HG03039 (cell line): ENCODE results near the gene CD101.

Source experiments
- ATAC-seq: cut with Tn5 transposase; IDR thresholded peaks from one replicate; pipeline ENCODE4 v1.9.1; 2021; ENCODE audit warnings: mild to moderate bottlenecking, moderate library complexity; ENCODE audit not compliant: unreplicated experiment

CD101 gene

GRCh38 chr1:116984406-116985160, 17.0 kb upstream of the CD101 start:
- ATAC-seq, result no peak

DNA sequence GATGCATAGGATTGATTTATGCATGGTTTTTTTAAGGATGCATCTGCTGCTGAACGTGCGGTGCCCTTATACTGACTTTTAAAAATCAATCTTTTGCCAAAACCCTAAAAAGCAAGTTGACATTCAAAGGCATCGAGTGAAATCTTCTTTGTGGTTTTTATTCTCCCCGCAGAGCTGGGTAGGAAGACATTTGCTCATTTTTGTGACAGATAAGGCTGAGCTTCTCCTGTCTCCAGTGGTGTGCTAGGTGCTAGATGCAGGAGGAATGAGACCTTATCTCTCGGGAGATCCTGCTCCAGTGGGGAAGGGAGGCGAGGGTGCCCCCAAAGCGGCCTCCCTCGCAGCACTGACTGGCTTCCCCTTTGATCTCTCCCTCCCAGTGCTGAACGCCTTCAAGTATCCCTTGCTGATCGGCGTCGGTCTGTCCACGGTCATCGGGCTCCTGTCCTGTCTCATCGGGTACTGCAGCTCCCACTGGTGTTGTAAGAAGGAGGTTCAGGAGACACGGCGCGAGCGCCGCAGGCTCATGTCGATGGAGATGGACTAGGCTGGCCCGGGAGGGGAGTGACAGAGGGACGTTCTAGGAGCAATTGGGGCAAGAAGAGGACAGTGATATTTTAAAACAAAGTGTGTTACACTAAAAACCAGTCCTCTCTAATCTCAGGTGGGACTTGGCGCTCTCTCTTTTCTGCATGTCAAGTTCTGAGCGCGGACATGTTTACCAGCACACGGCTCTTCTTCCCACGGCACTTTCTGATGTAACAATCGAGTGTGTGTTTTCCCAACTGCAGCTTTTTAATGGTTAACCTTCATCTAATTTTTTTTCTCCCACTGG, 14.9 kb upstream of the CD101 start:
- ATAC-seq, result no peak

DNA sequence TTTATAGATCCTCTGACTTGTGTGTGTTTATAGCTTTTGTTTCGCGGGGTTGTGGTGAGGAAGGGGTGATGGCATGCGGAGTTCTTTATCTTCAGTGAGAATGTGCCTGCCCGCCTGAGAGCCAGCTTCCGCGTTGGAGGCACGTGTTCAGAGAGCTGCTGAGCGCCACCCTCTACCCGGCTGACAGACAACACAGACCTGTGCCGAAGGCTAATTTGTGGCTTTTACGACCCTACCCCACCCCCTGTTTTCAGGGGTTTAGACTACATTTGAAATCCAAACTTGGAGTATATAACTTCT, 14.4 kb upstream of the CD101 start:
- ATAC-seq, result no peak

- no peak for ATAC-seq
Observed at GRCh38 chr1:116988248-116988647, 13.3 kb upstream of the CD101 start.

- no peak for ATAC-seq
Observed at GRCh38 chr1:116988908-116989307, 12.7 kb upstream of the CD101 start.

DNA sequence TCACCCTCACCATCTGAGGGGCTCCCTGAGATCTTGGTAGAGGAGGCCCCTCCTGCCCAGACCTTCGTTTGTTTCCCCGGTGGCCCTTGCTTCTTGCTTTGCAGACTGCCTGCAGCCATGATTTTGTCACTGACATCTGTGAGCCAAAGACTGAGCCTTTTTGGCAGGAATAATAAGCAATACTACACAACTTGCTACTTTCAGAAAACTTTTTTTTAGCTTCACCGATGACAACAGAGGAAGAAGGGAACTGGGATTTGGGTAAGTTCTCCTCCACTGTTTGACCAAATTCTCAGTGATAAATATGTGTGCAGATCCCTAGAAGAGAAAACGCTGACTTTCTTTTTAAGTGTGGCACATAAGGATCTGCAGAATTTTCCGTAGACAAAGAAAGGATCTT, 11.7 kb upstream of the CD101 start:
- ATAC-seq, result no peak

DNA sequence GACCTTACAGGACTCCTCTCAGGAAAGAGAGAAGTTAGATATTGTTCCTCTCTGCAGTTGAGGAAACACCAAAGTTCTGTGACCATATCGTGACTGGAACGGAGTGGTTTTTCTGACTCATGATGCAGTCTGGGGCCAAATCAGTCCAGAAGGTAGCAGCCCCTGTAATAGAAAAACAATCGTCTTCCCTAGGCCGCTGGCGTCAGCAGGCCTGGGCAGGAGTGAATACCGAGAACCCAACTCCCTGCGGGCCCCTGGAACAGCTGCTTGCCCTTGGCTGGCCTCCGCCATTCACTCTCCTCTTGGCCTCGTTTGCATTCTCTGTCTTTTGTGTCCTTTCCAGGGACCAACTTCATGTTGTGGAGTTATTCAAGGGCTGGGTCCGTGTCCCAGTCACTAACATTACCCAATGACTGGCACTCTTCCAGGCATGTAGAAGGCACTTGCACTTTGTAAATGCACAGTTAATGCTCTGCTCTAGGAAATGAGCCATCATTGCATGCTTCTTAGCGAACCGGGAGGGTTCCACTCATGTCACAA, 10.9 kb upstream of the CD101 start:
- no peak for ATAC-seq

- ATAC-seq, result no peak
Observed at GRCh38 chr1:116991171-116991845, 10.3 kb upstream of the CD101 start.

DNA sequence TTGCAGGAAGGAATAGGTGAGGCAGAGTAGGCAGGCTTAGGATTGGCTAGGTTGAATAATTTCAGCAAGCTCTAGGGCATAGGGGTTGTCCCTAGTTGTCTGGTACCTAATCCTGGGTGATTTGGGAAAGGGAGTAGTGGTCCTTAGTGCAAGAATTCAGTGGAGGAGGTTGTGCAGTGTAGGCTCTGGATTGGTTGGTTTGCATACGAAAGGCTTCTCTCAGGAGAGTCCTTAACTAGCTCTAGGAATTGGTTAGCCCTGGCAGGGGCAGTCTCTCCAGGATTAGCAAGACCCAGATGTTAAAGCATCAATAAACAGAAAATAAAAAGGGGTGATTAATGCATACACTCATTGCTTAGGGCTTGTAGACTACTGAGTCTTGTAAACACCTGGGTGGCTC, 9.6 kb upstream of the CD101 start:
- no peak for ATAC-seq

- ATAC-seq, result no peak
Observed at GRCh38 chr1:116993286-116993685, 8.3 kb upstream of the CD101 start.

DNA sequence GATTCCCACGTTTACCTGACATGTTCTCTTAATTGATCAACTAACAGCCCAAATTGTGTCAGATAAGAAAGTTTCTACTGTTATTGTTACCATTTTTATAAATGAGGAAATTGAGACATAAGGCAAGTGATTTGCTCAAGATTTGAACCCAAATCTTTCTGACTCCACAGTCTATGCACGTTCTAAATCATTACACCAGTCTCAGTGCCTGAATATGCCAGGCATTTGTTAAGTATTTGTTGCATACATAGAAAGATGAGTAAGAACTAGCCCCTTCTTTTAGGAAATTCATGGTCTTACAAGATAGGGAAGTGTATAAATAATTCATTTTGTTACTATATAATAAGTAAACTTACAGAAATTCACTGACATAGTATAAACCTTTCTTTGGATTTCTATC, 7.1 kb upstream of the CD101 start:
- ATAC-seq, result no peak

DNA sequence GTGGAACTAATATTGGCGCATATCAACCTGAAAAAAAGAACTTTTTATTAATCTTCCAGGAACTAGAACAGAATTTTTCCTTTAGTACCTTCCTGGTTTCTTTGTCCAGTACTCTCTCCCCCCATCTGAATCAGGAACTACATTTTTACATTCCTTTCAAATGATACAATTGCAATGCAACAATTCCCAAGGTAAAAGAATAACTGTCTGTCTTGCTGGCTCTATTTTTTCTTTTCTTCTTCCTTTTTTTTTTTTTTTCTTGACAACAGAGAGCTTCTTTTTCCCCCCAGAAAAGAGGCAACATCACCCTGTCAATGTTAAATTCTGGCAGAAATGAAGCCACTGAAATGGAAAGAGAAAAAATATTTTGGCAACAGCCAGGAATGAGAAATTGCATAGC, 4.5 kb upstream of the CD101 start:
- ATAC-seq, result no peak

- ATAC-seq, result no peak
Observed at GRCh38 chr1:116997636-116998035, 3.9 kb upstream of the CD101 start.

DNA sequence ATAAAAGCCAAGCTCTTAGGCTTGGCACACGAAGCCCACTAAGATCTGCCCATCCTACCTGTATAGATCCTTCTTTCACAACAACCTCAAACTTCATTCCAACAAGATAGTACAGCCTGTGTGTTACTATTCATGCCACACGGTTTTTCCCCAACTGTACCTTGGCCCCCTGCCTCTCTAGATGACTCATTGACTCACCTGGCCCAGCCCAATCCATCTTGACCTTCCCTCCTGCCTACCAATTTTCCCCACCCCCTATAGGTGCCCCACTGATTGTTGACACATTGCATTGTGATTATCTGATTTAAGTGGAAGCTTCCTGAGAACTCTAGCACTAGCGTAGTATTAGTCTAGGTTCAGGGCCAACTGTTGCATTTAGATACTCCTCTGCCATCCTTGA, 2.0 kb upstream of the CD101 start:
- ATAC-seq, result no peak

- no peak for ATAC-seq
Observed at GRCh38 chr1:117000142-117000541, 1.4 kb upstream of the CD101 start.

DNA sequence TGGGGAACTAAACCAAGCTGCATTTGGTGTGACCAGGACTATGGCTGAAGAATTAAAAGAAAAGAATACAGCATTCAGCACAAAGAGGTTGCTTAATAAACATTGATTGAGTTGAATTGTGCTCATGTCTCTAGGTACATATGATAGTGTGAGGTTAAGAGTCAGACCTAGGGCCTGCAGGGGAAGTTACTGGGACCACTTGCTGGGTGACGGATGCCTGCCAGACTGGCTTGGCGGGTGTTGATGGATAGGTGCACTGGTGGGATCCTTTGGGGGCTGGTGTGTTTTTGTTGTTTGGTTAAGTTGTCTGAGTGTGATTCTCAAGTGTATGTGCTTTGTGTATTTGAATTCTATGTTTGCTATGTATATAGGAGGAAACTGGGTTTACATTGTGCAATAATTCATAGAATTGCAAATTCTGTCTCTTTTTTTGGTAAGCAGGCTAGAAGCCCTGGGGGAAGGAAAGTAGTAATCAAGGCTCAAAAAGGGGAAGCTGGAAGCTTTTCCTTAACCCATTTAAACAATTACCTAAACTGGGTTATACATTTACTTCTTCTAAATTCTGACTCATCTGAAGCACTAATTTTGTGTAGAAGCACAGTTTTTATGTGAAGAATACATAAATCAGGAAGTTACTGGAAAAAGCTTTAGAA, 1.8 kb downstream of the CD101 start:
- ATAC-seq, result no peak

DNA sequence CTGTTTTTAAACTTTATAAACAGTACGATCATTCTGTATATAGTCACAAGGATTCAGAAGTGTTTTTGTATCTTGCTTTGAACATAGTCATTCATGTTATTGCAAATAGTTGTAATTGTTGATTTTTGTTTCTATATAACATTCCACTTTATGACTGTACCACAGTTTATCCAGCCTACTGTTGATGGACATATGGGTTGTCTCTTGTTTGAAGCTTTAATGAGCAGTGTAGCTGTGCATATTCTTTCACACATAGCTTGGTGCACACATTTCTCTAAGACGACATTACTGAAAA, 6.1 kb downstream of the CD101 start:
- no peak for ATAC-seq

- ATAC-seq, result no peak
Observed at GRCh38 chr1:117008656-117009055, 7.1 kb downstream of the CD101 start.

DNA sequence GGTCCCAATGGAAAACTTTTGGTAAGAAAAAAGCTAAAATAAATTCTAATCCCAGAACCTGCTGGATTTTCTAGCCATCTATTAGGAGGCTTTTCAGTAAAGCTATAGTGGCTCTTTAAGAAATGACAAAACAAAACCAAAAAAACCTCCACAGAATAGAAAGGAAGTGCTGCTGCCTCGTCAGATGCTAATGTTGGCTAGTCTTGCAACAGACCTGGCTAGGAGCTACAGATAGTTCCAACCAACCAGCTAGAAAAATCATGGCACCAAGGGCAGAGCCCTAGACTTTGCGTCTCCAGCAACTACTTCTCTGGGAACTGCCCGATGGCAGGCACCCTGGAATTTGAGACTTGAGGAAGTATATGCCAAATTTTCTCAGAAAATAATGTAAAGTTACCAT, 7.6 kb downstream of the CD101 start:
- no peak for ATAC-seq

GRCh38 chr1:117010310-117010969, 8.9 kb downstream of the CD101 start:
- ATAC-seq, result no peak

GRCh38 chr1:117011334-117011733, 9.8 kb downstream of the CD101 start:
- no peak for ATAC-seq
